Measurements from ENCODE around the gene RAI1. TPM values are rescaled to one million over a fixed set of nuclear protein-coding genes. Genes with fewer than 3 reads are reported as not detected.
"Not testable (repeated sequence)": the region's sequence is repeated elsewhere in the genome, so short reads cannot be mapped to it uniquely, and the experiment has no call there.

RAI1 gene
- total and polyA plus RNA-seq, 10 of the 15 experiments (the other 5 are each of a cell fraction or from before 2014, with no cell fraction given) = 0.66 to 37.7 (median 6.0) TPM

DNA sequence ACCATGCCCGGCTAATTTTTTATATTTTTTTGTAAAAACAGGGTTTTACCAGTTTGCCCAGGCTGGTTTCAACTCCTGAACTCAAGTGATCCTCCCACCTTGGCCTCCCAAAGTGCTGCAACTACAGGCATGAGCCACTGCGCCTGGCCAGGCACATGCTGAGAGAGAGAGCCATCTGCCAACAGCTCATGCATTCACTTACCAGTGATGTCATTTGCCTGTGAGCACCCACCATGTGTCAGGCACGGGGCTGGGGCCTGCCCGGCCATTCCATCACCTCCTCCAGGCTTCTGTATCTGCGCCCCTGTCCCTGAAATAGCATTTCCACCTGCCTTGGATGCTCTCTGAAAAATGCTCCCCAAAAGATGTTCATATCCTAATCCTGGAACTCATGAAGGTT is 46.1 kb upstream of the RAI1 start:
- Histone ChIP-seq H3K27ac (ENCODE audit: control insufficient read depth, insufficient read depth) (no peak overlapping the region), H3K9ac (ENCODE audit: control insufficient read depth, insufficient read depth, low read length) (no peak overlapping the region), H3K79me2 (ENCODE audit: control insufficient read depth, insufficient read depth, low read length) (no peaks in the 10 kb centered on the region), H3K4me2 (ENCODE audit: control insufficient read depth, insufficient read depth) (no peak overlapping the region), H4K20me1 (ENCODE audit: control insufficient read depth, insufficient read depth) (no peaks in the 10 kb centered on the region), H3K36me3 (ENCODE audit: control insufficient read depth in 2 of 2, insufficient read depth in 2 of 2, low read length in 1 of 2) (no peaks in the 10 kb centered on the region), H3K27me3 (replicated peaks in 1 of 2; ENCODE audit: control insufficient read depth in 2 of 2, insufficient read depth in 2 of 2, low read length in 1 of 2) (no peaks in the 10 kb centered on the region), H3K4me3 (no peak overlapping the region), H2AFZ (ENCODE audit: control insufficient read depth, low read depth, low read length) (no peak overlapping the region), H3K9me3 (replicated peaks; ENCODE audit: control insufficient read depth, insufficient read depth, low read length) (no peaks in the 10 kb centered on the region; the same call in 2 of the 3 replicates), H3K4me1 (ENCODE audit: control insufficient read depth, insufficient read depth, low read length) (no peaks in the 10 kb centered on the region)
- 55% methylated on average over 5 of the region's 5 CpGs for WGBS (ENCODE audit: insufficient coverage, insufficient replicate concordance, low lambda C conversion rate, missing lambda C conversion rate)
- FAIRE-seq (no peak), ATAC-seq (no peak), DNase-seq (ENCODE audit: low read depth, low spot score) (no peak)
- POLR2A ChIA-PET = no interaction called here
- RAD21 ChIA-PET (ENCODE audit: unreplicated experiment) = no interaction called here
- in situ Hi-C loops (cut with MboI) = no loop called here
- TF ChIP-seq TCF12 (IDR thresholded peaks at IDR 0.05; ENCODE audit: low read depth, low read length) = no peak
- no peak for TF ChIP-seq HDGF (IDR thresholded peaks at IDR 0.05)
- TF ChIP-seq TCF3 (IDR thresholded peaks at IDR 0.05; ENCODE audit: borderline replicate concordance, insufficient read depth, low read depth, low read length) = no peak
- TF ChIP-seq, protein P1, sequence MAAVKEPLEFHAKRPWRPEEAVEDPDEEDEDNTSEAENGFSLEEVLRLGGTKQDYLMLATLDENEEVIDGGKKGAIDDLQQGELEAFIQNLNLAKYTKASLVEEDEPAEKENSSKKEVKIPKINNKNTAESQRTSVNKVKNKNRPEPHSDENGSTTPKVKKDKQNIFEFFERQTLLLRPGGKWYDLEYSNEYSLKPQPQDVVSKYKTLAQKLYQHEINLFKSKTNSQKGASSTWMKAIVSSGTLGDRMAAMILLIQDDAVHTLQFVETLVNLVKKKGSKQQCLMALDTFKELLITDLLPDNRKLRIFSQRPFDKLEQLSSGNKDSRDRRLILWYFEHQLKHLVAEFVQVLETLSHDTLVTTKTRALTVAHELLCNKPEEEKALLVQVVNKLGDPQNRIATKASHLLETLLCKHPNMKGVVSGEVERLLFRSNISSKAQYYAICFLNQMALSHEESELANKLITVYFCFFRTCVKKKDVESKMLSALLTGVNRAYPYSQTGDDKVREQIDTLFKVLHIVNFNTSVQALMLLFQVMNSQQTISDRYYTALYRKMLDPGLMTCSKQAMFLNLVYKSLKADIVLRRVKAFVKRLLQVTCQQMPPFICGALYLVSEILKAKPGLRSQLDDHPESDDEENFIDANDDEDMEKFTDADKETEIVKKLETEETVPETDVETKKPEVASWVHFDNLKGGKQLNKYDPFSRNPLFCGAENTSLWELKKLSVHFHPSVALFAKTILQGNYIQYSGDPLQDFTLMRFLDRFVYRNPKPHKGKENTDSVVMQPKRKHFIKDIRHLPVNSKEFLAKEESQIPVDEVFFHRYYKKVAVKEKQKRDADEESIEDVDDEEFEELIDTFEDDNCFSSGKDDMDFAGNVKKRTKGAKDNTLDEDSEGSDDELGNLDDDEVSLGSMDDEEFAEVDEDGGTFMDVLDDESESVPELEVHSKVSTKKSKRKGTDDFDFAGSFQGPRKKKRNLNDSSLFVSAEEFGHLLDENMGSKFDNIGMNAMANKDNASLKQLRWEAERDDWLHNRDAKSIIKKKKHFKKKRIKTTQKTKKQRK (IDR thresholded peaks at IDR 0.05; ENCODE audit: low read depth, low read length) = no peak
- TF ChIP-seq, protein P2, sequence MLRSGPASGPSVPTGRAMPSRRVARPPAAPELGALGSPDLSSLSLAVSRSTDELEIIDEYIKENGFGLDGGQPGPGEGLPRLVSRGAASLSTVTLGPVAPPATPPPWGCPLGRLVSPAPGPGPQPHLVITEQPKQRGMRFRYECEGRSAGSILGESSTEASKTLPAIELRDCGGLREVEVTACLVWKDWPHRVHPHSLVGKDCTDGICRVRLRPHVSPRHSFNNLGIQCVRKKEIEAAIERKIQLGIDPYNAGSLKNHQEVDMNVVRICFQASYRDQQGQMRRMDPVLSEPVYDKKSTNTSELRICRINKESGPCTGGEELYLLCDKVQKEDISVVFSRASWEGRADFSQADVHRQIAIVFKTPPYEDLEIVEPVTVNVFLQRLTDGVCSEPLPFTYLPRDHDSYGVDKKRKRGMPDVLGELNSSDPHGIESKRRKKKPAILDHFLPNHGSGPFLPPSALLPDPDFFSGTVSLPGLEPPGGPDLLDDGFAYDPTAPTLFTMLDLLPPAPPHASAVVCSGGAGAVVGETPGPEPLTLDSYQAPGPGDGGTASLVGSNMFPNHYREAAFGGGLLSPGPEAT (IDR thresholded peaks at IDR 0.05; ENCODE audit: low read depth) = no peak
- no peak for TF ChIP-seq KLF5 (IDR thresholded peaks at IDR 0.05; ENCODE audit: partially characterized antibody)
- TF ChIP-seq, protein P3, sequence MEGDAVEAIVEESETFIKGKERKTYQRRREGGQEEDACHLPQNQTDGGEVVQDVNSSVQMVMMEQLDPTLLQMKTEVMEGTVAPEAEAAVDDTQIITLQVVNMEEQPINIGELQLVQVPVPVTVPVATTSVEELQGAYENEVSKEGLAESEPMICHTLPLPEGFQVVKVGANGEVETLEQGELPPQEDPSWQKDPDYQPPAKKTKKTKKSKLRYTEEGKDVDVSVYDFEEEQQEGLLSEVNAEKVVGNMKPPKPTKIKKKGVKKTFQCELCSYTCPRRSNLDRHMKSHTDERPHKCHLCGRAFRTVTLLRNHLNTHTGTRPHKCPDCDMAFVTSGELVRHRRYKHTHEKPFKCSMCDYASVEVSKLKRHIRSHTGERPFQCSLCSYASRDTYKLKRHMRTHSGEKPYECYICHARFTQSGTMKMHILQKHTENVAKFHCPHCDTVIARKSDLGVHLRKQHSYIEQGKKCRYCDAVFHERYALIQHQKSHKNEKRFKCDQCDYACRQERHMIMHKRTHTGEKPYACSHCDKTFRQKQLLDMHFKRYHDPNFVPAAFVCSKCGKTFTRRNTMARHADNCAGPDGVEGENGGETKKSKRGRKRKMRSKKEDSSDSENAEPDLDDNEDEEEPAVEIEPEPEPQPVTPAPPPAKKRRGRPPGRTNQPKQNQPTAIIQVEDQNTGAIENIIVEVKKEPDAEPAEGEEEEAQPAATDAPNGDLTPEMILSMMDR (IDR thresholded peaks at IDR 0.05 in 2 of 3, conservative IDR thresholded peaks at IDR 0.05 in 1 of 3; ENCODE audit: control insufficient read depth in 2 of 3, extremely low read depth in 1 of 3, insufficient read depth in 1 of 3, low read depth in 3 of 3, low read length in 3 of 3) = no peak
- no peak for TF ChIP-seq BHLHE40 (IDR thresholded peaks at IDR 0.05; ENCODE audit: borderline replicate concordance in 1 of 2, low read depth in 2 of 2, low read length in 1 of 2)
- no TSS peak for BruUV-seq (replicated peaks)
- CTCF ChIA-PET = no interaction called here
- intact Hi-C loops (cut with micrococcal nuclease; ENCODE audit: unreplicated experiment) = no loop called here
- SMC1A ChIA-PET (ENCODE audit: uncharacterized antibody, unreplicated experiment) = no interaction called here

DNA sequence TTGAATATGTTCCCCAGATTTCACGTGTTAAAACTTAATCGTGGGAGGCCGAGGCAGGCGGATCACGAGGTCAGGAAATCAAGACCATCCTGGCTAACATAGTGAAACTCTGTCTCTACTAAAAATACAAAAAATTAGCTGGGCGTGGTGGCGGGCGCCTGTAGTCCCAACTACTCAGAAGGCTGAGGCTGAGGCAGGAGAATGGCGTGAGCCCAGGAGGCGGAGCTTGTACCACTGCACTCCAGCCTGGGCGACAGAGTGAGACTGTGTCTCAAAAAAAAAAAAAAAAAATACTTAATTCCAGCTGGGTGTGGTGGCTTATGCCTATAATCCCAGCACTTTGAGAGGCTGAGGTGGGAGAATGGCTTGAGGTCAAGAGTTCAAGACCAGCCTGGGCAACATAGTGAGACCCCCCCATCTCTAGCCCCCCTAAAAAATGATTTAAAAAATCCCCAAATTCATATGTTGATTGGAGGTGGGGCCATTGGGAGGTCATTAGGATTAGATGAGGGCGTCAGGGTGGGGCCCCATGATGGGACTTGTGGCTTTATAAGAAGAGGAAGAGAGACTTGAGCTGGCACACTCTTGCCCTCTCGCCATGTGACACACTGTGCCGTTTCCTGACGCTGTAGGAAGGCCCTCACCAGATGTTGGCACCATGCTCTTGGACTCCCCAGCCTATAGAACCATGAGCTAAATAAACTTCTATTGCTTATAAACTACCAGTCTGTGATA is 45.6 kb upstream of the RAI1 start:
- H4K20me1 ChIP-seq (ENCODE audit: control insufficient read depth, insufficient read depth); FAIRE-seq; H3K79me2 ChIP-seq (ENCODE audit: control insufficient read depth, insufficient read depth, low read length); H3K4me2 ChIP-seq (ENCODE audit: control insufficient read depth, insufficient read depth); H3K27ac ChIP-seq (ENCODE audit: control insufficient read depth, insufficient read depth); POLR2A ChIA-PET; H3K4me1 ChIP-seq (ENCODE audit: control insufficient read depth, insufficient read depth, low read length); H3K4me3 ChIP-seq; SMC1A ChIA-PET (ENCODE audit: uncharacterized antibody, unreplicated experiment); H3K9me3 ChIP-seq (replicated peaks; ENCODE audit: control insufficient read depth, insufficient read depth, low read length); intact Hi-C loops (cut with micrococcal nuclease; ENCODE audit: unreplicated experiment); H3K9ac ChIP-seq (ENCODE audit: control insufficient read depth, insufficient read depth, low read length); in situ Hi-C loops (cut with MboI); H3K27me3 ChIP-seq (replicated peaks in 1 of 2; ENCODE audit: control insufficient read depth in 2 of 2, insufficient read depth in 2 of 2, low read length in 1 of 2); BruUV-seq (replicated peaks); DNase-seq (ENCODE audit: low read depth, low spot score); H3K36me3 ChIP-seq (ENCODE audit: control insufficient read depth in 2 of 2, insufficient read depth in 2 of 2, low read length in 1 of 2); H2AFZ ChIP-seq (ENCODE audit: control insufficient read depth, low read depth, low read length); RAD21 ChIA-PET (ENCODE audit: unreplicated experiment): not testable (repeated sequence)
- 0 out of 3 replicates have a peak, but pooled peaks have one; percentile 21 for ATAC-seq
- WGBS (ENCODE audit: insufficient coverage, insufficient replicate concordance, low lambda C conversion rate, missing lambda C conversion rate) = 53% methylated on average over 15 of the region's 15 CpGs
- CTCF ChIA-PET = interaction anchor here (1.5 kb wide), 1 partner anchor 139 kb away, joined by 3 read pairs; no protein-coding TSS in a partner anchor
